Activated CD4-positive, alpha-beta T cell treated with anti-CD3 and anti-CD28 coated beads, Interleukin-2, amount 10 ng/mL, durations not matched to agents 7 days and 5 days (primary cell): ENCODE results near the gene PSMD1. TPM values are rescaled to one million over a fixed set of nuclear protein-coding genes. Genes with fewer than 3 reads are reported as not detected.

Experiments
- CTCF ChIA-PET: fragments of 350-600 bp; sonication (Branson Sonifier 250); formaldehyde crosslinking; loops from one replicate; lab custom pipeline; 2021; ENCODE audit warnings: antibody characterized with exemption; lab: Charles Lee
- POLR2A ChIA-PET: fragments of 350-600 bp; sonication (Branson Sonifier 250); formaldehyde crosslinking; loops from one replicate; lab custom pipeline; 2021; ENCODE audit warnings: antibody characterized with exemption; lab: Charles Lee
- DNase-seq: peaks from one replicate; pipeline ENCODE4 v3.0.0-alpha.2; 2020
- H3K27ac Mint-ChIP-seq: one replicate; pipeline ENCODE4 v1.8.0; 2021; ENCODE audit warnings: mild to moderate bottlenecking, moderate library complexity, mixed read lengths
- H3K27me3 Mint-ChIP-seq: one replicate; pipeline ENCODE4 v1.8.0; 2021; ENCODE audit warnings: mixed read lengths
- H3K36me3 Mint-ChIP-seq: one replicate; pipeline ENCODE4 v1.8.0; 2021; ENCODE audit warnings: low read depth, mixed read lengths
- H3K4me1 Mint-ChIP-seq: one replicate; pipeline ENCODE4 v1.8.0; 2021; ENCODE audit warnings: mixed read lengths
- H3K4me3 Mint-ChIP-seq: one replicate; pipeline ENCODE4 v1.8.0; 2021; ENCODE audit warnings: mild to moderate bottlenecking, moderate library complexity, mixed read lengths
- H3K9me3 Mint-ChIP-seq: one replicate; pipeline ENCODE4 v1.8.0; 2021; ENCODE audit warnings: mixed read lengths
- total RNA-seq, 2 experiments: library from RNA; stranded (reverse); gene quantifications; one replicate each; pipeline ENCODE4 v1.2.3, GENCODE V29; 2021

PSMD1 gene
- total RNA-seq, 2 experiments from 2014 or later: 80.5 to 101 TPM

- ChIA-PET CTCF (interaction anchor here (1.5 kb wide), 1 partner anchor 9 kb away, joined by 6 read pairs; no protein-coding TSS in a partner anchor), POLR2A (no interaction called here)
- H3K27ac Mint-ChIP-seq: no peak overlapping the region
- no peak for DNase-seq
- no peaks in the 10 kb centered on the region for H3K9me3 Mint-ChIP-seq
- no peaks in the 10 kb centered on the region for H3K27me3 Mint-ChIP-seq
- H3K36me3 Mint-ChIP-seq: peaks cover 28% of the 10 kb centered on the region
- H3K4me1 Mint-ChIP-seq: no peaks in the 10 kb centered on the region
- H3K4me3 Mint-ChIP-seq: no peak overlapping the region
These were observed 55.3 kb downstream of the PSMD1 start for GRCh38 chr2:231111987-231112386.

- H3K4me3 Mint-ChIP-seq: no peak overlapping the region
- no peak for DNase-seq
- H3K27me3 Mint-ChIP-seq: no peaks in the 10 kb centered on the region
- ChIA-PET CTCF (no interaction called here), POLR2A (no interaction called here)
- H3K9me3 Mint-ChIP-seq: no peaks in the 10 kb centered on the region
- H3K4me1 Mint-ChIP-seq: peaks cover 6% of the 10 kb centered on the region
- H3K36me3 Mint-ChIP-seq: peaks cover 30% of the 10 kb centered on the region
- H3K27ac Mint-ChIP-seq: no peak overlapping the region
These were observed 56.8 kb downstream of the PSMD1 start for GRCh38 chr2:231113489-231113888.

GRCh38 chr2:231115651-231116050 lies 59.0 kb downstream of the PSMD1 start:
- Mint-ChIP-seq H3K36me3 (peaks cover 22% of the 10 kb centered on the region), H3K4me1 (peaks cover 14% of the 10 kb centered on the region), H3K4me3 (no peak overlapping the region), H3K9me3 (no peaks in the 10 kb centered on the region), H3K27ac (no peak overlapping the region), H3K27me3 (no peaks in the 10 kb centered on the region)
- ChIA-PET POLR2A (no interaction called here), CTCF (interaction anchor here (1.1 kb wide), 1 partner anchor 8 kb away, joined by 3 read pairs; no protein-coding TSS in a partner anchor)
- no peak for DNase-seq

DNA sequence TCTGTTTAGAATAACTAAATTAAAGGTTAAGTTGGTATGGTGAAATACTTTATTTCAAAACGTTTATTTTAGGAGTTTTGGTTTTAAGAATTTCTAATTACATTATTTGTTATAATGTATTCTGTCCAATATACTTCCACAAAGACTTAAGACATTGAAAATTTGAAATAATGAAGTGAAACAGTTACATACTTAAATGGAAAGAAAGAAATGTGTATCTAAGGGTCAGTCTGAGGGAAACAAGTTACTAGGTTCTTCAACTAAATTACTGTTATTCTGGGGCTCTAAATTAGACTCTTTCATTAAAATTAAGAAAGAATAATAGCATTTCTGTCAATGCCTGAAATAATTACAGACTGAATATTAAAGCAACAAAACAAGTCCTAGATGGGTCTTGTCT lies 60.5 kb downstream of the PSMD1 start:
- Mint-ChIP-seq H3K27ac (no peak overlapping the region), H3K4me1 (peaks cover 14% of the 10 kb centered on the region), H3K36me3 (peaks cover 14% of the 10 kb centered on the region), H3K9me3 (no peaks in the 10 kb centered on the region), H3K4me3 (no peak overlapping the region), H3K27me3 (no peaks in the 10 kb centered on the region)
- no peak for DNase-seq
- POLR2A ChIA-PET: no interaction called here
- CTCF ChIA-PET: no interaction called here

GRCh38 chr2:231117922-231118613 lies 61.4 kb downstream of the PSMD1 start:
- Mint-ChIP-seq H3K27me3 (no peaks in the 10 kb centered on the region), H3K4me1 (peaks cover 14% of the 10 kb centered on the region), H3K9me3 (no peaks in the 10 kb centered on the region), H3K27ac (no peak overlapping the region), H3K4me3 (no peak overlapping the region), H3K36me3 (peaks cover 10% of the 10 kb centered on the region)
- CTCF ChIA-PET: no interaction called here
- no peak for DNase-seq
- POLR2A ChIA-PET: no interaction called here

GRCh38 chr2:231118614-231118942 lies 61.9 kb downstream of the PSMD1 start:
- Mint-ChIP-seq H3K4me1 (peaks cover 19% of the 10 kb centered on the region), H3K27ac (no peak overlapping the region)
- CTCF ChIA-PET: no interaction called here

GRCh38 chr2:231123362-231123898 lies 66.8 kb downstream of the PSMD1 start:
- CTCF ChIA-PET: interaction anchor here (0.6 to 1.1 kb wide), 2 partner anchors 13 to 16 kb away, joined by 3 to 4 read pairs; no protein-coding TSS in a partner anchor
- Mint-ChIP-seq H3K27ac (peak overlapping the region; percentile 84), H3K4me1 (peaks cover 41% of the 10 kb centered on the region), H3K4me3 (peak overlapping the region; percentile 61), H3K9me3 (no peaks in the 10 kb centered on the region), H3K36me3 (peaks cover 7% of the 10 kb centered on the region), H3K27me3 (no peaks in the 10 kb centered on the region)
- peak; percentile 22 for DNase-seq
- POLR2A ChIA-PET: no interaction called here

More at GRCh38 chr2:231118614-231118942, 61.9 kb downstream of the PSMD1 start:
- Mint-ChIP-seq H3K27me3 (no peaks in the 10 kb centered on the region), H3K9me3 (no peaks in the 10 kb centered on the region), H3K4me3 (no peak overlapping the region), H3K36me3 (peaks cover 10% of the 10 kb centered on the region)
- no peak for DNase-seq
- POLR2A ChIA-PET: no interaction called here

- H3K36me3 Mint-ChIP-seq: peaks cover 9% of the 10 kb centered on the region
- H3K9me3 Mint-ChIP-seq: no peaks in the 10 kb centered on the region
- peaks cover 42% of the 10 kb centered on the region for H3K4me1 Mint-ChIP-seq
- H3K27ac Mint-ChIP-seq: peak within 1 kb of the TSS; percentile 84
- peak within 1 kb of the TSS; percentile 61 for H3K4me3 Mint-ChIP-seq
- POLR2A ChIA-PET: interaction anchor here (0.6 to 0.8 kb wide), 2 partner anchors 18 to 339 kb away, joined by 3 read pairs; partner anchors contain the start of gene NCL
- peak; percentile 61 for DNase-seq
- CTCF ChIA-PET: interaction anchor here (0.6 to 1.4 kb wide), 3 partner anchors 72 to 673 kb away, joined by 3 to 6 read pairs (median 4); no protein-coding TSS in a partner anchor
- H3K27me3 Mint-ChIP-seq: no peaks in the 10 kb centered on the region
These were observed 68.3 kb downstream of the PSMD1 start, which contains the start of gene HTR2B for GRCh38 chr2:231124838-231125568. Gene HTR2B (minus strand): TSS chr2:231125042. CDS start chr2:231123764, 1,278 bp downstream.

DNA sequence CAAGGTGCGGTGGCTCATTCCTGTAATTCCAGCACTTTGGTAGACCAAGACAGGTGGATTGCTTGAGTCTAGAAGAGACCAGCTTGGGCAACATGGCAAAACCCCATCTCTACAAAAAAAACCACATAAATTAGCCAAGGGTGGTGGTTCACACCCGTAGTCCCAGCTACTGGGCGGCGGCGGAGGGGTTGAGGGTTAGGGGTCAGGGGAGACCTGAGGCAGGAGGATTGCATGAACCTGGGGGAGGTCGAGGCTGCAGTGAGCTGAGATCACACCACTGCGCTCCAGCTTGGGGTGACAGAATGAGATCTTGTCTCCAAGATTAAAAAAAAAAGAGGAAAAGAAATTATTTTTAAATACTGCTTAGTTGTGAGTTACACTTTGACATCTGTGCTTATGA lies 69.5 kb downstream of the PSMD1 start:
- ChIA-PET POLR2A (no interaction called here), CTCF (interaction anchor here (0.6 kb wide), 1 partner anchor 674 kb away, joined by 3 read pairs; no protein-coding TSS in a partner anchor)
- no peak for DNase-seq
- H3K27me3 Mint-ChIP-seq: no peaks in the 10 kb centered on the region
- peaks cover 40% of the 10 kb centered on the region for H3K4me1 Mint-ChIP-seq
- peaks cover 7% of the 10 kb centered on the region for H3K36me3 Mint-ChIP-seq
- H3K9me3 Mint-ChIP-seq: no peaks in the 10 kb centered on the region
- no peak overlapping the region for H3K27ac Mint-ChIP-seq
- H3K4me3 Mint-ChIP-seq: no peak overlapping the region

- no peak overlapping the region for H3K4me3 Mint-ChIP-seq
- ChIA-PET CTCF (interaction anchor here (0.6 to 0.7 kb wide), 2 partner anchors 44 to 175 kb away, joined by 3 to 4 read pairs; no protein-coding TSS in a partner anchor), POLR2A (no interaction called here)
- peaks cover 7% of the 10 kb centered on the region for H3K36me3 Mint-ChIP-seq
- no peaks in the 10 kb centered on the region for H3K27me3 Mint-ChIP-seq
- peaks cover 40% of the 10 kb centered on the region for H3K4me1 Mint-ChIP-seq
- DNase-seq: no peak
- no peak overlapping the region for H3K27ac Mint-ChIP-seq
- H3K9me3 Mint-ChIP-seq: no peaks in the 10 kb centered on the region
These were observed 70.8 kb downstream of the PSMD1 start for GRCh38 chr2:231127480-231127879.

- no peaks in the 10 kb centered on the region for H3K9me3 Mint-ChIP-seq
- no peaks in the 10 kb centered on the region for H3K27me3 Mint-ChIP-seq
- ChIA-PET POLR2A (no interaction called here), CTCF (no interaction called here)
- no peak overlapping the region for H3K27ac Mint-ChIP-seq
- peaks cover 7% of the 10 kb centered on the region for H3K36me3 Mint-ChIP-seq
- DNase-seq: no peak
- H3K4me3 Mint-ChIP-seq: no peak overlapping the region
- peaks cover 44% of the 10 kb centered on the region for H3K4me1 Mint-ChIP-seq
These were observed 71.3 kb downstream of the PSMD1 start for GRCh38 chr2:231127936-231128335.

GRCh38 chr2:231128541-231128940 lies 71.9 kb downstream of the PSMD1 start:
- Mint-ChIP-seq H3K4me1 (peaks cover 39% of the 10 kb centered on the region), H3K36me3 (peaks cover 7% of the 10 kb centered on the region), H3K27me3 (no peaks in the 10 kb centered on the region), H3K27ac (no peak overlapping the region), H3K4me3 (no peak overlapping the region), H3K9me3 (no peaks in the 10 kb centered on the region)
- ChIA-PET POLR2A (no interaction called here), CTCF (no interaction called here)
- no peak for DNase-seq

DNA sequence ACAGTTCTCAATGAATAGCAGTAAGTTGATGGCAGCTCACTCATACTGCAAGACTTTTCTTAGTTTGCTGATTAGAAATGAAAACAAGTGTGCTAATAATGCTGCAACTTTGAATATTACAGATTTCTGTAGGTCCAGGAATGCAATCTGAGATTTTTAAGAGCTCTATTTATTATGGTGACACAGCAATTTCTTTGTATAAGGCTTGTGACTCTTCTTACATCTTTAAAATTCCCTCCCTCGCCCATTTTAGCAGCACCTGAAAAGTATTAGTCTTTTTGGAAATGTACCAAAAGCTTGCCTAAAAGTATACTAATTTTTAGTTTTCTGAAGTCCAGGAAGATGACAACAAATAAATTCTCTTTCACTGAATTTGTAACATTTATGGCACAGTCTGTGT lies 72.5 kb downstream of the PSMD1 start:
- peaks cover 33% of the 10 kb centered on the region for H3K4me1 Mint-ChIP-seq
- peaks cover 7% of the 10 kb centered on the region for H3K36me3 Mint-ChIP-seq
- no peaks in the 10 kb centered on the region for H3K27me3 Mint-ChIP-seq
- H3K9me3 Mint-ChIP-seq: no peaks in the 10 kb centered on the region
- no peak overlapping the region for H3K4me3 Mint-ChIP-seq
- no peak for DNase-seq
- POLR2A ChIA-PET: no interaction called here
- no peak overlapping the region for H3K27ac Mint-ChIP-seq
- CTCF ChIA-PET: no interaction called here
